GM21576 (cell line): Measurements from ENCODE around the gene STYXL2.

Experiments
- ATAC-seq: cut with Tn5 transposase; IDR thresholded peaks from one replicate; pipeline ENCODE4 v1.9.1; 2021; ENCODE audit warnings: mild to moderate bottlenecking, moderate library complexity; ENCODE audit not compliant: unreplicated experiment

Gene STYXL2

GRCh38 chr1:167128261-167129227, 34.7 kb downstream of the STYXL2 start:
- no peak for ATAC-seq

GRCh38 chr1:167130829-167131510, 37.1 kb downstream of the STYXL2 start:
- no peak for ATAC-seq

- no peak for ATAC-seq
These were observed 38.6 kb downstream of the STYXL2 start for GRCh38 chr1:167132301-167133010.

GRCh38 chr1:167135281-167135840, 41.5 kb downstream of the STYXL2 start:
- ATAC-seq = no peak

- no peak for ATAC-seq
These were observed 42.3 kb downstream of the STYXL2 start for GRCh38 chr1:167136191-167136614.

GRCh38 chr1:167136806-167137205, 42.9 kb downstream of the STYXL2 start:
- no peak for ATAC-seq

- no peak for ATAC-seq
These were observed 43.5 kb downstream of the STYXL2 start for GRCh38 chr1:167137332-167137781.

- ATAC-seq = no peak
These were observed 44.1 kb downstream of the STYXL2 start for GRCh38 chr1:167137793-167138510.

GRCh38 chr1:167138703-167139102, 44.8 kb downstream of the STYXL2 start:
- ATAC-seq = no peak

- ATAC-seq = no peak
These were observed 48.1 kb downstream of the STYXL2 start for GRCh38 chr1:167141963-167142362.
